ENCODE measurements around the gene LCLAT1.
"Not testable (repeated sequence)": the region's sequence is repeated elsewhere in the genome, so short reads cannot be mapped to it uniquely, and the experiment has no call there.

The LCLAT1 gene

GRCh38 chr2:30455114-30455738 lies 8.2 kb downstream of the LCLAT1 start:
- DNase-seq (ENCODE audit: low spot score): no peak

GRCh38 chr2:30456106-30456505 lies 9.1 kb downstream of the LCLAT1 start:
- no peak for DNase-seq (ENCODE audit: low spot score)

- no peak for DNase-seq (ENCODE audit: low spot score)
Observed at GRCh38 chr2:30456579-30456978, 9.5 kb downstream of the LCLAT1 start.

GRCh38 chr2:30457296-30457695 lies 10.2 kb downstream of the LCLAT1 start:
- DNase-seq (ENCODE audit: low spot score): no peak

GRCh38 chr2:30459140-30459539 lies 12.1 kb downstream of the LCLAT1 start:
- DNase-seq (ENCODE audit: low spot score): no peak

- no peak for DNase-seq (ENCODE audit: low spot score)
Observed at GRCh38 chr2:30462131-30462857, 15.2 kb downstream of the LCLAT1 start.

- no peak for DNase-seq (ENCODE audit: low spot score)
Observed at GRCh38 chr2:30463535-30463934, 16.5 kb downstream of the LCLAT1 start.

- DNase-seq (ENCODE audit: low spot score): no peak
Observed at GRCh38 chr2:30464544-30465170, 17.6 kb downstream of the LCLAT1 start.

- DNase-seq (ENCODE audit: low spot score): no peak
Observed at GRCh38 chr2:30465171-30465545, 18.1 kb downstream of the LCLAT1 start.

GRCh38 chr2:30466216-30466615 lies 19.2 kb downstream of the LCLAT1 start:
- no peak for DNase-seq (ENCODE audit: low spot score)

GRCh38 chr2:30467062-30467826 lies 20.2 kb downstream of the LCLAT1 start:
- DNase-seq (ENCODE audit: low spot score): not testable (repeated sequence)

- DNase-seq (ENCODE audit: low spot score): no peak
Observed at GRCh38 chr2:30470426-30470825, 23.4 kb downstream of the LCLAT1 start.

GRCh38 chr2:30472326-30472725 lies 25.3 kb downstream of the LCLAT1 start:
- DNase-seq (ENCODE audit: low spot score): no peak

GRCh38 chr2:30475542-30475941 lies 28.5 kb downstream of the LCLAT1 start:
- no peak for DNase-seq (ENCODE audit: low spot score)

GRCh38 chr2:30476636-30477035 lies 29.6 kb downstream of the LCLAT1 start:
- no peak for DNase-seq (ENCODE audit: low spot score)

- DNase-seq (ENCODE audit: low spot score): no peak
Observed at GRCh38 chr2:30480703-30481322, 33.8 kb downstream of the LCLAT1 start.

GRCh38 chr2:30481323-30481800 lies 34.3 kb downstream of the LCLAT1 start:
- no peak for DNase-seq (ENCODE audit: low spot score)

GRCh38 chr2:30482011-30482410 lies 35.0 kb downstream of the LCLAT1 start:
- no peak for DNase-seq (ENCODE audit: low spot score)

GRCh38 chr2:30484145-30484544 lies 37.1 kb downstream of the LCLAT1 start:
- DNase-seq (ENCODE audit: low spot score): no peak

GRCh38 chr2:30484995-30485394 lies 37.9 kb downstream of the LCLAT1 start:
- DNase-seq (ENCODE audit: low spot score): no peak

GRCh38 chr2:30486655-30487054 lies 39.6 kb downstream of the LCLAT1 start:
- DNase-seq (ENCODE audit: low spot score): no peak

- DNase-seq (ENCODE audit: low spot score): no peak
Observed at GRCh38 chr2:30487603-30488002, 40.6 kb downstream of the LCLAT1 start.

Data from left forelimb (tissue), 1 donor.